Renal cortex interstitium (tissue), 11 donors: ENCODE data around the gene SGCD. TPM values are rescaled to one million over a fixed set of nuclear protein-coding genes. Genes with fewer than 3 reads are reported as not detected.

Source experiments
- DNase-seq, 11 donors: peaks; one replicate each; pipeline ENCODE4 v3.0.0-alpha.2; 2013; ENCODE audit warnings: low read depth in 9 of 11, low spot score in 4 of 11; ENCODE audit errors: extremely low read depth in 1 of 11
- polyA plus RNA-seq, 3 donors: library from polyadenylated mRNA; unstranded; fragments of 120-200 nt; gene quantifications; one replicate each; pipeline ENCODE4 v1.2.1, GENCODE V29; 2013; ENCODE audit not compliant: insufficient read length in 3 of 3

SGCD gene
- polyA plus RNA-seq, 3 donors, result 5.0 to 6.9 (median 5.6) TPM

DNA sequence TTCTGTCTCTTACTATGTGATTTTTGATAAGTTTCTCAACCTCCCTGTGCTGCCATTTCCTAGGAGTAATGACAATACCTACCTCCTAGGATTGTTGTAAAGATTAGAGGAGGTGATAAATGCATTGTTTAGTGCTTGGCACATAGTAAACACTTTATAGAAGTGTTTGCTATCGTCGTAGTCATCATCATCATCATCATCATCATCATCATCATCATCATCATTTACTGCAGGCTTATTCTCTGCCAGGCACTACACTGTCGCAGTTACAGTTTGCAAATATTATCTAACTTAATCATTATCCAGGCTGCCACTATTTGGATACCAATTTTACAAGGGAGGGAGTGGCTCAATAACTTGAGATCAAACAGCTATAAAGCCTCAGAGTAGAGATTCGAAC is 24.5 kb downstream of the SGCD start:
- DNase-seq, result no peak

DNA sequence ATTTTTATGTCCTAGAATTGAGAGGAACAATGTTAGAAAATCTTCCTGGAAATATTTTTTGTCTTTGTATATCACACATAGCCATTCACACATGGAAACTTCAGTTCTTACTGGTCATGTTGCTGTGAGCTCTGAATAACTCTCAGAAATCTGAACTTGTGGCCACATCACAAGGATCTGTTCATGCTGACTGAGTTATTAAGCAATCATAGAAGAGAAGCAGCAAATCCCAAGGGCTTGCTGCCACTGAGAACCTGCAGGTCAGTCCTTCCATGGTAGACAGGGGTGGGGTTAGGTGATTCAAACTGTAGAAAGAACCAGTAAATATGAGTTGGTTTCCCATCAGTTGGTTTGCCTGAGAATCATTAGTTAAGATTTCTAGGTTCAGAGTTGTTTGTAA is 27.6 kb downstream of the SGCD start:
- no peak for DNase-seq

DNA sequence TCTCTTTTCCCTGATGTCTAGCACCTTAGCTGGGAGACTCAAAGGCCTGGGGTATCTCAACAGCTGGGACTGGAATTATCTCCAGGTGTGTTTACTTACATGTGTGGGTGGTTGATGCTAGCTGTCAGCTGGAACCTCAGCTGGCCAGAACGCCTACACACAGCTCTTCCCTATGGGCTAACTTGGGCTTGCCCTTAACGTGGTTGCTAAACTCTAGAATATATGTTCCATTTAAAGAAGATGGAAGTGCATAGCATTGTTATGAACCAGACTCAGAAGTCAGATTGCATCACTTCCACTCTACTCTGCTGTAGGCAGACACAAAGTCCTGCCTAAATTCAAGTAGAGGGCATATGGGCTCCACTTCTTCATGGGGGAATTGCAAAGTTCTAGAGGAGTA is 29.3 kb downstream of the SGCD start:
- no peak for DNase-seq

DNA sequence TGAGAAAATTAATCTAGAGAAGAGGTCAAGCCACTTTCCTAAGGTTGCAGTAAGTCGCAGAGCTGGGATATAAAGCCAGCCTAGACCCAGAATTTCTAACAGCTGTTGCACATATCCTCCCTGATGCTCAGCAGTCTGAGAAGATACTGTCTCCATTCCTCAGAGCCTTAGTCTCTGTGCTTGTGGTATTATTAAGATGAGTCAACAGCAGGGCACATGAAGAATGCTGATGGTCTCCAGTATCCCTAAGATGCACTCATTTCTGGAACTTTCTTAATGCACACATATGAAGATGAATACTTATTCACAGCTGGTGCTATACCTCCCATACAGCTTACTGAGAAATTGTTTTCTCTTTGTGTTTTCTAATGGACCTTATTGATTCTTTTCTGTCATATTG is 32.5 kb downstream of the SGCD start:
- DNase-seq, result no peak

DNA sequence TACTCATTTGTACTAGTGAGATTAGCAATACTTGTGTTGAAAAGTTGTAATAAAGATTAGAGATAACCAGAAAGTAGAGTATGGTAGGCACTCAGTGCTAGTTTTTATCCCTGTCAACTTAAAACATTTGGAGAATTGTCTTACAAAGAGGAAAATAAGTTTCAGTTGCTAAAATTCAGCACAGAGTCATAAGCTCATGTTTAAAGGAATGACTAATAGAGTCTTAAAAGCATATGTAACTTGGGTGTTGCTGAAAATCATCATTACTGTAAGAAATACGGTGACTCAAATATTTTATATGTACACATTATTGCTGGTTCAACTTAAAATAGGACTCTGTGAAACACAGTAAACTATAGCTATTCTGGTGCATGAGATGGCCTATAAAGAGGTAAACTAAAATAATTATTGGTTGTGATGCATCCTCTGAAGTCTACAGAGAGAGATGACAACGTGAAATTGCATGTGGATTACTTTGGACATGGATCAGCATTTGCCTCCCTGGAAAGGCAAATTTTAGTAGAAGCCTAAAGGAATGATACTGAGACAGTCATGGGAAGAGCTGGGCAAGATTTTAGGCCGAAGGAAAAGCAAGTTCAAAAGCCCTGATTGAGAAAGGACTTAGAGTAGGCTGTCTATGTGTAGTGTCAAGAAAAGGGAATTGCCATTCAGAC is 34.6 kb downstream of the SGCD start:
- no peak for DNase-seq

DNA sequence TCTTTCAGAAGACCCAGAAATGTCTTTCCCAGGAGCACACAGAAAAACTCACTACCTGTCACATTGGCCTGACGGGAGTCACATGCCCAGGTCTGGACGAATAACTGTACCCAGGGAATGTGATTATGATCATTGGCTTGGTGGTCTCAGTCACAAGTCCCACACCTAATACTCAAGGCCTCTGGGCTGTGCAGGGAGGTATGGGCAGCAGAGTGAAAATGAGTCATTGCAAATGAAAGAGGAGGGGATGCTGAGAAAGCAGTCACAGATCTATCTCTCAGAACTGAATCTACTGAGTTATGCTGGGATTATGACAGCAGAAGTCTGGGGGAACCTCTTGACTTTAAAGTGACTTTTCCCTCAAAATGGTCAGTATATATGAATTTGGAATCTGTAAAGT is 36.9 kb downstream of the SGCD start:
- no peak for DNase-seq

DNA sequence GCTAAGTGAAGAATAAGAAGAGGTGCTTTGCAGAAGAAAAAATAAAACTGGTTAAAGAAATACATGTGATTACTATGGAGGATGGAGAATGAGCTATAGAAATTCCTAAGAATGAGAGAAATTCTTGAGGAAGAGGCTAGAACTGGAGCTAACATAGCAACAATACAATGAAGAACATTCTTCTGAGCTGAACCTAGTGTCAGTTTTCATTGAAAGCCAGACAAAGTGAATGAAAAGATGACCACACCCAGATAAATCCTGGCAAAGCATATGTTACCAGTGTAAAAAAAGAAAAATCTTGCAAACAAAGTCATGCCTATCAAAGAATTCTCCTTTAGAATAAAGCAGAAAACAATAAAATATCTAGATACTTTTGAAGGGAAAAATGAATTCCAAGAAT is 39.6 kb downstream of the SGCD start:
- no peak for DNase-seq

DNA sequence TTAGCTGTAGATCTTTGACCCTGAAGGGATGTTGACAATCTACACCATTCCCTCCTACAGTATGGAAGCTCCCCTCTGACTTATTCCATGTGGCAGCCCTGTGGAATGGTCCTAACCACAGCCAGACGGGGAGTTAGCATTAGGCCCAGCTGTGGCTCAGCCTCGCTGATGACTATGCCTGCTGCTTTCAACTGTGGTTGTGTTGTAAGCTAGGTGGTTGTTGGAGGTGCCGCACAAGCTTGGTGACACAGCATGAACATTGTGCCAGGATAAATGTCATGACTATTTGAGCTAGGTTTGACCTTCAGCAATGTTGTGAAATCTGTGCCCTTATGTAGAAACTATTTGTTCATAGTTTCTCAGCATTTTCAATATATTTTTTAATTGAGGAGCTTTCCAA is 40.6 kb downstream of the SGCD start:
- no peak for DNase-seq

DNA sequence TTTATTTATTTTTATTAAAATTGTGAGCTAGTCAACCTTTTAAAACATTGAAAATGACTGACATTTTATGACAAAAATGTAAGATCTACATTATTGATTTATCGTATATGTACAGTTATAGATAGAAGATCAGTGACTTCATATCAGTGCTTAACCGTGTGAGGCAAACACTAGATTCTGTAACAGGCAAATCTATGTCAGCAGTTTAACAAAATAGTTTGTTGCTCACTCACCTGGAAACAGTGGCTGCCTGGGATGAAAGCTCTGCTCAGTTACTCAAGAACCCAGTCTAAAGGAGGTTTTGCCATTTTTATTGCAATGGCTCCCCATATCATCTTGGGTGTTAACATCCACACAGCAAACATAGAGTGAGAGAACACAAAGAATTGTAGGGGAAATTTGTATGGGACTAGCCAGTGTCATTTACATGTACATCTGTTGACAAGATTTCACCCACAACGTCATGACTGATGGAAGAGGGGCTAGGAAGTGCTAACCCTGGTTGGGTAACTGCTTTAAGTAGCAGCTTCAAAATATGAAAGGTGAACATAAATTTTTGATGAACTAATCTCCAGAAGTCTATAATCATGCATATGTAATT is 49.0 kb downstream of the SGCD start:
- no peak for DNase-seq

DNA sequence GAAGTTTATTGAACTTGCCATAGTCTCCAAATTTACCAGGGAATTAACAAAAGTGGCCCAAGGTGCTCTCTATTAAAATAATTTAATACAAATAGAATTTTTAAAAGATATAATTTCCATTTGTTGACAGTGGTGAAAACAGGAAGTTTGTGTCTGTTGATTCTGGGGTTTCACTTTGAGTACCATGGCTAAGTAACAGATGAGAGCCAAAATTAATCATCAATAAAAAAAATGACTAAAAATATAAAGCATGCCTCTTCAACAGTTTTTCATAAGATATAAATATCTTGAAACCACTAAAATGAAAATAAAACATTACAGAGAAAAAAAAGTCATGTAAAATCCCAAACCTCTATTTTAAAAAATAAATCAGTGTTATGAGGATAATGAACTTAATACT is 49.8 kb downstream of the SGCD start:
- DNase-seq, result no peak

DNA sequence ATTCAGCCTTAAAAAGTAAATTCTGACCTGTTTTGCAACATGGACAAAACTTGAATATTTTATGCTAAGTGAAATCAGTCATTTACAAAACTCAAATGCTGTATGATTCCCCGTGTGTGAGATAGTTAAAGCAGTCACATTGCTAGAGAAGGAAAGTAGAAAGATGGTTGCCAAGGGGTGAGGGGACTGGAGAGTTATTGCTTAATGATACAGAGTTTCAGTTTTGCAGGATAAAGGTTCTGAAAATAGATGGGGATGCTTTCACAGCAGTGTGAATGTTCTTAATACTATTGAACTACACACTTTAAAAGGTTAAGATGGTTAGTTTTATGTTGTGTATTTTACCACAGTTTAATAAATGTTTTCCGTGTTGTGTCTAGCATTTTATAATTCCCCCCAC is 51.2 kb downstream of the SGCD start:
- DNase-seq, result no peak

DNA sequence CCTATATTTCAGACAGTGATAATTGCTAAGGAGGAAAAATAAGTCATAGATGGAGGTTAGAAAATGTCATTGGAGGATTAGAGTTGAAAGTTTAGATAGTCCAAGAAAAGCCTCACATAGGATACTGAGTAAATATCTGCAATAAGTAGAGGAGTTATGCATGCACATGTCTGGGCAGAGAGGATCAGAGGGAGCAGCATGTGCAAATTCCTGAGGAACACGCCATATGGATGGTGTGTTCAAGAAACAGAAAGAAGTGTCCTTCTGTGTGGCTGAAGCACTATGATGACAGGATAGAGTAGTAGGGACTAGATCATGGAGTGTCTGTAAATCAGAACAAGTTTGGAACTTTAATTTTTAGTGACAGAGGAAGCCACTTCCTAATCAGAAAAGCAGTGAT is 52.2 kb downstream of the SGCD start:
- no peak for DNase-seq

DNA sequence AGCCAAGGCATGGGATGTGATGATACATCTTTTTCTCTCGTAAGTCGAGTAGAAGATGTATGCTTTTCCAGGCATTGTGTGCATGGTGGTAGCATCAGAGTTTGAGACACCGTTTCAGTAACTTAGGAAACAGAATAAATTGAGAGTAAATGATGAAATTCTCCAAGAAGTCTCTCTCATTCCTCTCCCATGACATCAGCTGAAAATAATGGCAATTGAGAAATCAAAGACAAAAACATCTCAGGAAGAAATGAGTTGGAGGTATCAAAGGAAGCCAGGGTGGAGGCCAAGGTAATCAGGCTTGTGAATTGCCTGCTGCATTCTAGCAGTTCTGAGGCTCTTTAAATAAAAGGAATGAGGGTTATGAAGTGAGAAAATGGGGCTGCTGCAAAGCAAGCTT is 53.9 kb downstream of the SGCD start:
- no peak for DNase-seq

DNA sequence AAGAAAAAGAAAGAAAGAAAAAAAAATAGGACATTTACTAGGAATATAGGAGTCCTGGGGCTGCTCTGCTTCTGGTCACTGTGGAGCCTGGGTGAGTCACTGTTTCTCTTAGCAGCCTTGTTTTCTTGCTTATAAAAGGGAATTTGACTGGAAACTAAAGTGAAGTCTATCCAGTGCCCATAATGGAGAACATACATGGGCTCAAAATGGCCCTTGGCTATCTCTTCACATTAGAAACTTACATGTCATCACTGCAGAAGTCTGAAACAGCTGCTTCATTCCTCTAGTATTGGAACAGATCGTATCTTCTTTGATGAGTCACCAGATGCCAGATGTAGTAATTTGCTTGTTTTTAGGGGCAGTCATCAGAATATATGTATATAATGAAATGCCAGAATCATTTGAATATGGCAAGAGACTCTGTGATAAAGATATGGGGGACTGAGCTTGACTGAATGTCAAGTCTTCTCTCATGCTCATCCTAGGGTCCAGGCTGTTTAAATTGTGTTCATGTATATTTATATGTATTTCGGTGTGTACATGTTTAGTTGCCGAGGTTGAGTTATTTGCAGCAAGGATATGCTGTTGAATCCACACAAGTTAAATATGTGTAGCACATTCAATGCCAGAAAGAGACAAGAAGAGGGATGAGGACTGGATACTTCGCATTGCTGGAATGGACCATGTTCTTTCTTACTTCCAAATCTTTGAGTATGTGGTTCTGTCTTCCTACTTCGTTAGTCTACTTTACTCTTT is 56.7 kb downstream of the SGCD start:
- no peak for DNase-seq

DNA sequence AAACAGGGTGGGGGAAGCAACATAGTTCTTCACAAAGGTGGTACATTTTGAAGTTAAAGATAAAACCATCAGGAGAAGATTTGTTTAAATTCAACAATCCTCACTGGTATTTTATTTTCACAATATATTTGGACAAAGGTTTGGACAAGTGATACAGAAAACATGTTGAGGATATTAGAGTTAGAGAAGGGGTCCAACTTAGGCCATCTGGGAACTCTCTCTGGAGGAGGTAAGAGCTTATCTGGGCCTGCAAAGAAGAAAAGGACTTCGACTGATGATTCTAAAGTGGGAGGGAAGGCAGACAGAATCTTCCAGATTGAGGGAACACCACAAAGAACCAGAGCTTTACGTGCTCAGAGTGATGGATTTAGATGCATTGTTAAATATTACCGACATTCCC is 58.5 kb downstream of the SGCD start:
- no peak for DNase-seq

DNA sequence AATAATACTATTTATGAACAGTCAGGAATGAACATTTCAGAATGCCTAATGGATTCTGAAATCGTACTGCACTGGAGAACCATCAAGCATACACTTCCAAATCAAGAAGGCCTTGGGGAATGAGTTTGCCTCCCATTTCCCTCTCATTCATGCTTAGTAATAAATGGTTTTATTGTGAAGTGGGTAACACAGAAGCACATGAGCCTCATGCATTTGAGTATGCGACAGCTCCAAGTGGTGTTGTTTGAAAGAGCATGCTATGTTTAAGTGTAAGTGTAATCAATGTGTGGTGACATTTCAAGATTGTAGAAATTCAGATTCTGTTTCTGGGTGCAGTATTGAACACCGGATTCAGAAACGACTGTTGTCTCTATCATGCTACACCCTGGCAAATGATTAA is 60.0 kb downstream of the SGCD start:
- DNase-seq, result no peak

DNA sequence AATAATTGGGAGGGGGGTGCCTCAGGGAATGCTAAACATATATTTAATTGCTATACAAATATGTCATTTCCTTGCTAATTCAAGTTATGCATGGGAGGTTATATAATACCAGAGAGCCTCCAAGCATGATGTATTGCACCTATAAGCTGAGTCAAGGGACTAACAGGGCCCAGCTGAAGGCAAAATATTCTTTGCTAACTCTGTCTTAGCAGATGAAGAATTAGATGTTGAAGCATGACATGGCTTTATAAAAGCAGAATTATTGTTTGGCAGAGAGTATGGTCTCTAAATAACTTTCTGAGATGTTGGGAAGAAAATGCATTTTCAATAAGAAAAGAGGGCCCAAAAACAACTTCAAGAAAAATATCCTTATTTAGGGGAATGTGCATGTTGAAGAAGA is 60.4 kb downstream of the SGCD start:
- DNase-seq, result no peak

DNA sequence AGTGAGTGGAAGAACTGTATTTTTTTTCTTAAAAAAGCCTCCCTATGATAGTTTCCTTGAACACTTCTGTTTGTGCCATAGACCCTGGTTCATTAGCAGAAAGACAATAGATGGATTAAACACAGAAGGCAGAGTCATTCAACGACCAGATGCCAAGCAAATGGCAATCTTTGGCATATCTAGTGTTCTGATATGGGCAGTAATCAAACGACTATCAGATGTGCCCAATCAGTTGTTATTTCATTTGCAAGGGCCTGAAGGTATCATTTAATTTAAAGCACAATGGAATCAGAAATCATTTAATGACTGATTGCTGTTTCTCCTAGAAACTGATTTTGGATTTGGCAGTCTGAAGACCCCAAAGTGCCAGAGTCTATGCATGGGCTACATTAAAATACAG is 61.3 kb downstream of the SGCD start:
- DNase-seq, result no peak

DNA sequence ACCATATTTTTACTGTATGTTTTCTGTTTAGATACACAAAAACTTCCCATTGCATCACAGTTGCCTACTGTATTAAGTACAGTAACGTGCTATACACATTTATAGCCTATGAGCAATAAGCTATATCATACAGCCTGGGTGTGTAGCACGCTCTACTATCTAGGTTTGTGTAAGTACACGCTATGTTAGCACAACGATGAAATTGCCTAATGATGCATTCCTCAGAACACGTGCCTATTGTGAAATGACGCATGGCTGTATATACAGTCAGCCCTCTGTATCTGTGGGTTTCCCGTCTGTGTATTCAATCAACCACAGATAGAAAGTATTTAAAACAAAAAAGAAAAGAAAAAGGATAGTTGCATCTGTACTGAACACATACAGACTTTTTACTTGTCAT is 64.2 kb downstream of the SGCD start:
- DNase-seq, result no peak

DNA sequence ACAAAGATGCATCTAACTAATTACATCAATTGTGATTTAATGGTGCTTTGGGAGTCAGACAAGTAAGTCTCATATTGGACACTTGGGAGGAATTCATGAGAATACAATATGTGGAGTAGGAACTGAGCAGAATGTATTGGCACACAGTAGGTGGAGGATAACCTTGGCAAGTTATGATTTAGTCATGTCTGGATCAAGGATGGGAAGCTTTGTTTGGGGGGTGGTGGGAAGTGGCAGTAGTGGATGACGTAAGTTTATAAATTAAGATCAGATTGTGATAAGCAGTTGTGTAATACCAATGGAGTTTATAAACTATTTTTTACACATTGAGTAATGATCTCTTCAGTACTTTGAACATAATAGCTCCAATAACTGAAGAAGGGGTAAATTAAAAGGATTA is 67.0 kb downstream of the SGCD start:
- no peak for DNase-seq
